B cell (primary cell): Measurements from ENCODE around the gene LHCGR.

Experiments
- CTCF ChIP-seq: fragments of 200-600 bp; IDR thresholded peaks from one replicate; pipeline ENCODE4 v1.8.0; 2022; ENCODE audit warnings: antibody characterized with exemption, mild to moderate bottlenecking
- EZH2 ChIP-seq: IDR thresholded peaks from 2 replicates; pipeline ENCODE4 v1.6.1; 2012; ENCODE audit warnings: borderline replicate concordance, low read depth, mild to moderate bottlenecking, moderate library complexity, low read length; ENCODE audit not compliant: insufficient read depth, poor library complexity, severe bottlenecking

GRCh38 chr2:48714245-48714644 lies 41.3 kb downstream of the LHCGR start:
- TF ChIP-seq CTCF, result no peak
- TF ChIP-seq EZH2, result no peak
